Trophoblast cell (in vitro differentiated cells and primary cell): Measurements from ENCODE around the gene TRIM36.

Source experiments
- DNase-seq, 2 donors: peaks; one replicate each; pipeline ENCODE4 v3.0.0-alpha.2; 2016
- H2AFZ ChIP-seq: 2 replicates; pipeline ENCODE4 v1.6.1; 2013; ENCODE audit warnings: low read length, moderate library complexity, mild to moderate bottlenecking; ENCODE audit not compliant: insufficient read depth, poor library complexity
- H2AK5ac ChIP-seq: 2 replicates; pipeline ENCODE4 v1.6.1; 2013; ENCODE audit warnings: mild to moderate bottlenecking, low read length
- H2BK120ac ChIP-seq: 2 replicates; pipeline ENCODE4 v1.6.1; 2013; ENCODE audit warnings: low read length, mild to moderate bottlenecking, moderate library complexity; ENCODE audit not compliant: insufficient read depth, poor library complexity
- H2BK12ac ChIP-seq: 2 replicates; pipeline ENCODE4 v1.6.1; 2013; ENCODE audit warnings: mild to moderate bottlenecking, low read length, moderate library complexity
- H2BK5ac ChIP-seq: 2 replicates; pipeline ENCODE4 v1.6.1; 2013; ENCODE audit warnings: low read length, low read depth, moderate library complexity, mild to moderate bottlenecking; ENCODE audit not compliant: poor library complexity
- H3K14ac ChIP-seq: 2 replicates; pipeline ENCODE4 v1.6.1; 2013; ENCODE audit warnings: mild to moderate bottlenecking, low read length
- H3K18ac ChIP-seq: 2 replicates; pipeline ENCODE4 v1.6.1; 2013; ENCODE audit warnings: mild to moderate bottlenecking, low read length
- H3K23ac ChIP-seq: 2 replicates; pipeline ENCODE4 v1.6.1; 2013; ENCODE audit warnings: low read length
- H3K27ac ChIP-seq: 2 replicates; pipeline ENCODE4 v1.5.1; 2013; ENCODE audit warnings: low read depth, mild to moderate bottlenecking, inconsistent platforms, low read length, moderate library complexity
- H3K27me3 ChIP-seq: 2 replicates; pipeline ENCODE4 v1.6.1; 2013; ENCODE audit warnings: inconsistent platforms, mild to moderate bottlenecking, low read length, moderate library complexity; ENCODE audit not compliant: insufficient read depth
- H3K36me3 ChIP-seq, 2 experiments: 1 replicate in 1 of 2; 2 replicates in 1 of 2; pipeline ENCODE4 v1.6.1; 2013; ENCODE audit warnings: low read length in 2 of 2, mild to moderate bottlenecking in 2 of 2, moderate library complexity in 1 of 2; ENCODE audit not compliant: insufficient read depth in 2 of 2, control insufficient read depth in 1 of 2
- H3K4ac ChIP-seq: 2 replicates; pipeline ENCODE4 v1.6.1; 2013; ENCODE audit warnings: low read depth, mild to moderate bottlenecking, low read length, moderate library complexity
- H3K4me1 ChIP-seq, 2 experiments: 1 replicate in 1 of 2; 2 replicates in 1 of 2; pipeline ENCODE4 v1.6.1; 2013; ENCODE audit warnings: low read length in 2 of 2, mild to moderate bottlenecking in 2 of 2, moderate library complexity in 1 of 2; ENCODE audit not compliant: insufficient read depth in 2 of 2, control insufficient read depth in 1 of 2
- H3K4me2 ChIP-seq: 2 replicates; pipeline ENCODE4 v1.6.1; 2013; ENCODE audit warnings: inconsistent platforms, mild to moderate bottlenecking, low read length, moderate library complexity
- H3K4me3 ChIP-seq: 2 replicates; pipeline ENCODE4 v1.5.1; 2013; ENCODE audit warnings: mild to moderate bottlenecking, low read depth, low read length, inconsistent platforms
- H3K79me1 ChIP-seq: one replicate; pipeline ENCODE4 v1.6.1; 2013; ENCODE audit warnings: low read length
- H3K79me2 ChIP-seq: 2 replicates; pipeline ENCODE4 v1.6.1; 2013; ENCODE audit warnings: low read length, mild to moderate bottlenecking; ENCODE audit not compliant: control insufficient read depth, insufficient read depth, poor library complexity
- H3K9ac ChIP-seq: 2 replicates; pipeline ENCODE4 v1.6.1; 2013; ENCODE audit warnings: mild to moderate bottlenecking, low read length
- H3K9me3 ChIP-seq: 2 replicates; pipeline ENCODE4 v1.6.1; 2013; ENCODE audit warnings: low read depth, mild to moderate bottlenecking, control low read depth, inconsistent platforms, low read length; ENCODE audit not compliant: insufficient read depth
- H4K12ac ChIP-seq: 2 replicates; pipeline ENCODE4 v1.6.1; 2013; ENCODE audit warnings: low read depth, mild to moderate bottlenecking, low read length, moderate library complexity
- H4K8ac ChIP-seq: 2 replicates; pipeline ENCODE4 v1.6.1; 2013; ENCODE audit warnings: low read depth, mild to moderate bottlenecking, low read length, moderate library complexity
- H4K91ac ChIP-seq: one replicate; pipeline ENCODE4 v1.6.1; 2013; ENCODE audit warnings: low read depth, mild to moderate bottlenecking, low read length, moderate library complexity
- WGBS: extraction: QIAGEN DNeasy Blood & Tissue Kit; methylation state at CpG from one replicate; pipeline ENCODE4 v1.1.7; 2013; ENCODE audit warnings: missing lambda C conversion rate; ENCODE audit not compliant: insufficient read length, insufficient coverage; ENCODE audit errors: extremely low coverage; 5-methylcytosine and 5-hydroxymethylcytosine counted together

TRIM36 gene

DNA sequence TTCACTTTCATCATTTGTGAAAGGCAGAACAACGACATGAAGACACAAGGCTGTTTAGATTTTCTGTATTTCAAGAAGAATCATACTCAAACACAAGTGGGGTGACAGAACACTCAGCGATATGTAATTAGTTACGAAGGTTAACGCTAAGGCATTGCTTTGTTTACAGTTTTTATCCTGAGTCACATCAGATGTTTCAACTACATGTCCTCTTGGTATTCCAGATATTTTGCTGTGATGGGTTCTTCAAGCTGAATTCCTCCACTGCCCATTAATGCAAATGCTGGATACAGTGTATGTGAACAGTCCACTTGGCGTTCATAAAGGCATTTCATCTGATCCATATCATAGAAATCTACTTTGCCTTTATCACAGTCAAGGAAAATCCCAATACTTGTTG, 43.4 kb downstream of the TRIM36 start:
- Histone ChIP-seq H4K91ac (no peak overlapping the region), H3K9ac (no peak overlapping the region), H3K18ac (no peak overlapping the region), H3K23ac (no peak overlapping the region), H4K8ac (no peak overlapping the region), H3K27ac (no peak overlapping the region), H3K9me3 (no peaks in the 10 kb centered on the region), H2AK5ac (no peak overlapping the region), H2BK120ac (no peak overlapping the region), H3K4me2 (no peak overlapping the region), H3K79me2 (no peaks in the 10 kb centered on the region), H3K4ac (no peak overlapping the region), H2BK12ac (no peak overlapping the region), H2BK5ac (no peak overlapping the region), H3K27me3 (no peaks in the 10 kb centered on the region), H3K36me3 (no peaks in the 10 kb centered on the region), H4K12ac (no peak overlapping the region), H2AFZ (no peak overlapping the region), H3K4me3 (no peak overlapping the region), H3K4me1 (no peaks in the 10 kb centered on the region), H3K14ac (no peak overlapping the region), H3K79me1 (no peaks in the 10 kb centered on the region)
- peak in 1 of 2 donors; percentile 24 for DNase-seq
- no CpG with 5 or more reads among the region's 5 CpGs for WGBS

DNA sequence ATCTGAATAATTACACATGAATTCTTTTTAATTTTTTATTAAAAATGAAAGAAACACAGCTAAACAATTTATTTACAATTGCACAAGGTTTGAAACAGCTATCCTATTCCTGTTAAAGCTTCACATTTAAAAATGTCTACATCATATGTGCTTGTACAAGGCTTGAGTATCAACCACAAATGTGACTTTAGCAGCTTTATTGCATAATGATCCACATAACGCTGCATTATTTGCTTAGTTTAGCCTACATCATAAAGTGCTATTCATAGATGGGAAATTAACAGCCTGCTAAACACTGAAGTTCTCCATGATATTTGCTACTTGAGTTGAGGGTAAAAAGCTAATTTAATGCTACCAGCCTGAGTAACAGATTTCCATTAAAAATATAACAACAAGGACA, 45.0 kb downstream of the TRIM36 start:
- H3K4ac ChIP-seq = no peak overlapping the region
- no peak overlapping the region for H3K9ac ChIP-seq
- no peak overlapping the region for H2BK5ac ChIP-seq
- H3K79me1 ChIP-seq = no peaks in the 10 kb centered on the region
- no CpG with 5 or more reads among the region's 1 CpG for WGBS
- no peak overlapping the region for H2BK120ac ChIP-seq
- H3K4me2 ChIP-seq = no peak overlapping the region
- H3K36me3 ChIP-seq = no peaks in the 10 kb centered on the region
- no peak overlapping the region for H4K8ac ChIP-seq
- H4K12ac ChIP-seq = no peak overlapping the region
- no peak overlapping the region for H3K18ac ChIP-seq
- H3K14ac ChIP-seq = no peak overlapping the region
- no peak overlapping the region for H3K4me3 ChIP-seq
- no peaks in the 10 kb centered on the region for H3K79me2 ChIP-seq
- no peak for DNase-seq
- H2BK12ac ChIP-seq = no peak overlapping the region
- H3K9me3 ChIP-seq = no peaks in the 10 kb centered on the region
- no peak overlapping the region for H4K91ac ChIP-seq
- no peaks in the 10 kb centered on the region for H3K4me1 ChIP-seq
- H3K27ac ChIP-seq = no peak overlapping the region
- H3K27me3 ChIP-seq = no peaks in the 10 kb centered on the region
- no peak overlapping the region for H2AFZ ChIP-seq
- no peak overlapping the region for H2AK5ac ChIP-seq
- H3K23ac ChIP-seq = no peak overlapping the region

GRCh38 chr5:115116001-115116400, 53.7 kb downstream of the TRIM36 start:
- Histone ChIP-seq H3K9me3 (peaks cover 2% of the 10 kb centered on the region), H3K14ac (no peak overlapping the region), H3K4me3 (no peak overlapping the region), H2AFZ (no peak overlapping the region), H3K23ac (no peak overlapping the region), H3K79me1 (no peaks in the 10 kb centered on the region), H2BK12ac (no peak overlapping the region), H2BK5ac (no peak overlapping the region), H2AK5ac (no peak overlapping the region), H3K4ac (no peak overlapping the region), H4K8ac (no peak overlapping the region), H2BK120ac (no peak overlapping the region), H3K18ac (no peak overlapping the region), H3K4me1 (no peaks in the 10 kb centered on the region), H4K91ac (no peak overlapping the region), H4K12ac (no peak overlapping the region), H3K9ac (no peak overlapping the region), H3K27me3 (no peaks in the 10 kb centered on the region), H3K36me3 (no peaks in the 10 kb centered on the region), H3K4me2 (no peak overlapping the region), H3K79me2 (no peaks in the 10 kb centered on the region), H3K27ac (no peak overlapping the region)
- DNase-seq = no peak

GRCh38 chr5:115109840-115110239, 59.9 kb downstream of the TRIM36 start:
- H3K9ac ChIP-seq = no peak overlapping the region
- H2AFZ ChIP-seq = no peak overlapping the region
- no peak overlapping the region for H4K12ac ChIP-seq
- H3K4ac ChIP-seq = no peak overlapping the region
- H3K27ac ChIP-seq = no peak overlapping the region
- no peak for DNase-seq
- no peaks in the 10 kb centered on the region for H3K79me1 ChIP-seq
- H2BK12ac ChIP-seq = no peak overlapping the region
- no peaks in the 10 kb centered on the region for H3K27me3 ChIP-seq
- WGBS = no CpG with 5 or more reads among the region's 5 CpGs
- no peak overlapping the region for H3K14ac ChIP-seq
- H4K91ac ChIP-seq = no peak overlapping the region
- no peak overlapping the region for H3K18ac ChIP-seq
- no peak overlapping the region for H3K4me2 ChIP-seq
- H3K4me3 ChIP-seq = no peak overlapping the region
- no peak overlapping the region for H2BK120ac ChIP-seq
- H3K36me3 ChIP-seq = no peaks in the 10 kb centered on the region
- no peak overlapping the region for H2BK5ac ChIP-seq
- no peak overlapping the region for H4K8ac ChIP-seq
- H3K79me2 ChIP-seq = no peaks in the 10 kb centered on the region
- no peaks in the 10 kb centered on the region for H3K9me3 ChIP-seq
- H3K23ac ChIP-seq = no peak overlapping the region
- no peak overlapping the region for H2AK5ac ChIP-seq
- H3K4me1 ChIP-seq = no peaks in the 10 kb centered on the region
